ENCODE data around the gene ZC3H18. TPM values are rescaled to one million over a fixed set of nuclear protein-coding genes. Genes with fewer than 3 reads are reported as not detected.

Gene ZC3H18
- total RNA-seq, 1 donor from 2014 or later = 10.5 TPM

DNA sequence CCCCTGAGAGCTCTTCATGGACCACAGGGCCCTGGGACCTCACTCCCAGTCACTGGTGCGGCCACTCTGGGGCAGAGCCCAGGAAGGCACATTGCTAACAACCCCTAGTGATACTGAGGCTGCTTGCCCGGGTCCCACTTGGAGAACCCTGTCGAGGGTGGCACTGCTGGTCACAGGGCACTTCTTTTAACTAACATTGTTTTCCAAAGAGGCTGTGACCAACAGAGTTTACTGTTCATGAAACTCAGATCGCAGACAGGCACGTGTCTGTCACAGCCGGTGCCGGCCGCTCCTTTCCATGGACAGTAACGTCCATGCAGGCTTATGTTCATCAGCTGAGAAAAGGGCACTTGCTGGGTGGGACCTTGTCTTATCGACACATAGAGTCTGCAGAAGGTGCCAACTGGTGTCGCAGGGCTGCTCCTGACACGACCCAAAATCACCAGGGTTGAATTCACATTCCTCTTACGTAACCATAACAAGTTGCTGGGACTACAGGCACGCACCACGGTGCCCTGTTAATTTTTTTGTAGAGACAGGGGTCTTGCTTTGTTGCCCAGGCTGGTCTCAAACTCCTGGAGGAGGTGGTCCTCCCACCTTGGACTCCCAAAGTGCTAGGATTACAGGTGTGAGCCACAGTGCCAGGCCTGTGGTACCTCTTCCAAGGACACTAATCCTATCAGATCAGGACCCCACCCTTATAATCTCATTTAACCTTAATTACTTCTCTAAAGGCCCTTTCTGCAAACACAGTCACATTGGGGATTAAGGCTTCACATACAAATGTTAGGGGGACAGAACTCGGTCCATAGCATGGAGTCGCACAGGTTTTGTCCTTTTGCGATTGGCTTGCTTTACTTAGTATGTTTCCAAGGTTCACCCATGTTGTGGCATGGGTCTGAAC is 1.2 kb upstream of the ZC3H18 start:
- H3K27me3 ChIP-seq (ENCODE audit: control insufficient read depth, insufficient read depth, low read length) = no peaks in the 10 kb centered on the region
- peaks cover 3% of the 10 kb centered on the region for H3K36me3 ChIP-seq (ENCODE audit: control insufficient read depth, insufficient read depth, low read length)
- H3K4me3 ChIP-seq (ENCODE audit: low read depth, low read length) = peak overlapping the region; percentile 76
- FAIRE-seq (no peak), DNase-seq (ENCODE audit: low read depth) (no peak)
- TF ChIP-seq, protein P1, sequence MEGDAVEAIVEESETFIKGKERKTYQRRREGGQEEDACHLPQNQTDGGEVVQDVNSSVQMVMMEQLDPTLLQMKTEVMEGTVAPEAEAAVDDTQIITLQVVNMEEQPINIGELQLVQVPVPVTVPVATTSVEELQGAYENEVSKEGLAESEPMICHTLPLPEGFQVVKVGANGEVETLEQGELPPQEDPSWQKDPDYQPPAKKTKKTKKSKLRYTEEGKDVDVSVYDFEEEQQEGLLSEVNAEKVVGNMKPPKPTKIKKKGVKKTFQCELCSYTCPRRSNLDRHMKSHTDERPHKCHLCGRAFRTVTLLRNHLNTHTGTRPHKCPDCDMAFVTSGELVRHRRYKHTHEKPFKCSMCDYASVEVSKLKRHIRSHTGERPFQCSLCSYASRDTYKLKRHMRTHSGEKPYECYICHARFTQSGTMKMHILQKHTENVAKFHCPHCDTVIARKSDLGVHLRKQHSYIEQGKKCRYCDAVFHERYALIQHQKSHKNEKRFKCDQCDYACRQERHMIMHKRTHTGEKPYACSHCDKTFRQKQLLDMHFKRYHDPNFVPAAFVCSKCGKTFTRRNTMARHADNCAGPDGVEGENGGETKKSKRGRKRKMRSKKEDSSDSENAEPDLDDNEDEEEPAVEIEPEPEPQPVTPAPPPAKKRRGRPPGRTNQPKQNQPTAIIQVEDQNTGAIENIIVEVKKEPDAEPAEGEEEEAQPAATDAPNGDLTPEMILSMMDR (IDR thresholded peaks at IDR 0.05; ENCODE audit: insufficient read depth, low read length, severe bottlenecking) = no peak

- TF ChIP-seq, protein P1 (IDR thresholded peaks at IDR 0.05; ENCODE audit: insufficient read depth, low read length, severe bottlenecking) = no peak
- FAIRE-seq (no peak), DNase-seq (ENCODE audit: low read depth) (no peak)
- peaks cover 3% of the 10 kb centered on the region for H3K36me3 ChIP-seq (ENCODE audit: control insufficient read depth, insufficient read depth, low read length)
- peak overlapping the region; percentile 76 for H3K4me3 ChIP-seq (ENCODE audit: low read depth, low read length)
- no peaks in the 10 kb centered on the region for H3K27me3 ChIP-seq (ENCODE audit: control insufficient read depth, insufficient read depth, low read length)
Observed at GRCh38 chr16:88569614-88569984, 604 bp upstream of the ZC3H18 start.

DNA sequence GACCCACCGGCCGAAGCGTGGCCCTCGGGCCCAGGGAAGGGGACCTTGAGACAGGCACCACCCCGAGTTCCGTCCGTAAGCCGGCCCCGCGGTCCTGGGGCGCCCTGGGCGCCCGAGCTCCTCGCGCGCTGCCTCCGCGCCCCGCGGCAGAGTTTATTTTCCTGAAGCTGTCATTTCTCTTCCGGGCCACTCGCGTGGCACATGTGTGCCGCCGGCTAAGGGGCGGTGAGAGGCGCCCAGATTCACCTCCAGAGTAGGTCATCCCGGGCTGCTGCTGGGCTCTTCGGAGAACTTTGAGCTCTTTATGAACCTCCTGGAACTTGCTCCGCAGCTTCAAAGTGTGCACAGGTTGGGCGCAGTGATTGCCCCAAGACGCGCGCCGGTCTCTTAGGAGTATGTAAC is 489 bp downstream of the ZC3H18 start:
- H3K36me3 ChIP-seq (ENCODE audit: control insufficient read depth, insufficient read depth, low read length) = peaks cover 3% of the 10 kb centered on the region
- peak overlapping the region; percentile 76 for H3K4me3 ChIP-seq (ENCODE audit: low read depth, low read length)
- FAIRE-seq (no peak), DNase-seq (ENCODE audit: low read depth) (peak; percentile 7)
- TF ChIP-seq, protein P1 (IDR thresholded peaks at IDR 0.05; ENCODE audit: insufficient read depth, low read length, severe bottlenecking) = no peak
- no peaks in the 10 kb centered on the region for H3K27me3 ChIP-seq (ENCODE audit: control insufficient read depth, insufficient read depth, low read length)

GRCh38 chr16:88575251-88575650 is 5.0 kb downstream of the ZC3H18 start:
- peaks cover 28% of the 10 kb centered on the region for H3K36me3 ChIP-seq (ENCODE audit: control insufficient read depth, insufficient read depth, low read length)
- no peak overlapping the region for H3K4me3 ChIP-seq (ENCODE audit: low read depth, low read length)
- no peaks in the 10 kb centered on the region for H3K27me3 ChIP-seq (ENCODE audit: control insufficient read depth, insufficient read depth, low read length)
- DNase-seq (ENCODE audit: low read depth) (no peak), FAIRE-seq (no peak)
- TF ChIP-seq, protein P1 (IDR thresholded peaks at IDR 0.05; ENCODE audit: insufficient read depth, low read length, severe bottlenecking) = no peak

- Histone ChIP-seq H3K27me3 (ENCODE audit: control insufficient read depth, insufficient read depth, low read length) (no peaks in the 10 kb centered on the region), H3K36me3 (ENCODE audit: control insufficient read depth, insufficient read depth, low read length) (peaks cover 29% of the 10 kb centered on the region), H3K4me3 (ENCODE audit: low read depth, low read length) (no peak overlapping the region)
- TF ChIP-seq, protein P1 (IDR thresholded peaks at IDR 0.05; ENCODE audit: insufficient read depth, low read length, severe bottlenecking) = no peak
- DNase-seq (ENCODE audit: low read depth) (no peak), FAIRE-seq (no peak)
Observed at GRCh38 chr16:88576307-88576706, 6.1 kb downstream of the ZC3H18 start.
